NCI-H748 treated with DMSO at 0.1 percent for 48 hours (cell line): ENCODE data around the gene CAP2.
"Not testable (repeated sequence)": the region's sequence is repeated elsewhere in the genome, so short reads cannot be mapped to it uniquely, and the experiment has no call there.

Experiments used
- DNase-seq: peaks from one replicate; lab custom pipeline; 2025; lab: John Stamatoyannopoulos, UW

CAP2 gene

GRCh38 chr6:17580518-17581048 is 187.2 kb downstream of the CAP2 start:
- no peak for DNase-seq

DNA sequence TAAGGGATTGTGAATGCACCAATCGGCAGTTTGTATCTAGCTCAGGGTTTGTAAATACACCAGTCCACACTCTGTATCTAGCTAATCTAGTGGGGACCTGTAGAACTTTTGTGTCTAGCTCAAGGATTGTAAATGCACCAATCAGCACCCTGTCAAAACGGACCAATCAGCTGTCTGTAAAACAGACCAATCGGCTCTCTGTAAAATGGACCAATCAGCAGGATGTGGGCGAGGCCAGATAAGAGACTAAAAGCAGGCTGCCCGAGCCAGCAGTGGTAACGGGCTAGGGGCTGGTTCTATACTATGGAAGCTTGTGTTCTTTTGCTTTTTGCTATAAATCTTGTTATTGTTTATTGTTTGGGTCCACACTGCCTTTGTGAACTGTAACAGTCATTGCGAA is 187.9 kb downstream of the CAP2 start:
- not testable (repeated sequence) for DNase-seq

- peak; percentile 49 for DNase-seq
Measured at GRCh38 chr6:17583811-17584210, 190.4 kb downstream of the CAP2 start.

DNA sequence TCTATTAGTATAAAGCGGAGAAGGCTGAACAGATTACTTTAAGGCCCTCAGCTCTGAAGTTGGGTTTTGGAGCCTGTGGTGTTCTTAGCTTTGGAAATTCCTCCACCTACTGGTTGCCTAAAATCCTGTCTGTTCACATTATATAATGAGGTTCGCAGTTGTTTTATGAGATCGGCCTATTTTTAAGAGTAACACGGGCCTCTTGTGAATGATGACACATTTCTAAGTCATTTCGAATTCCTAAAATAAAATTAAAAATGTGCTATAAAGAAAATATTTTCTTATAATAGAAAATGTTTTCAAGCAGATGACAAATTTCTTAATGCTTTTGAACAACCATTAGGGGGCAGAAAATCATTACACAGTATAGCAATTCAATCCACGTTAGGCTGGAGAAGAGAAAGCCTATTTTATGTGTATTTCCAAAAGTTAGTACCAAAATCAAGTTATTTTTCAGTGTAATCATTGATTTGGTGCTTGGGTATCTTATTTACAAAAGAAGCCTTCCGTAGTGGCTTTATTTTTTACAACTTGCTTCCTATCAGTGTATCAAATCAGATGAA is 190.9 kb downstream of the CAP2 start:
- peak; percentile 82 for DNase-seq

GRCh38 chr6:17585766-17586490 is 192.5 kb downstream of the CAP2 start:
- no peak for DNase-seq

DNA sequence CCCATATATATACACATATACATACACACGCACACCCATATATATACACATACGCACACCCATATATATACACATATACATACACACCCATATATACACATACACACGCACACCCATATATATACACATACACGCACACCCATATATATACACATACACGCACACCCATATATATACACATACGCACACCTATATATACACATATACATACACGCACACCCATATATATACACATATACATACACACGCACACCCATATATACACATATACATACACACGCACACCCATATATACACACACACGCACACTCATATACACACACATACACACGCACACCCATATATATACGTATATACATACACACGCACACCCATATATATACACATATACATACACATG is 193.2 kb downstream of the CAP2 start:
- DNase-seq: not testable (repeated sequence)

GRCh38 chr6:17588011-17588410 is 194.6 kb downstream of the CAP2 start:
- DNase-seq: no peak

DNA sequence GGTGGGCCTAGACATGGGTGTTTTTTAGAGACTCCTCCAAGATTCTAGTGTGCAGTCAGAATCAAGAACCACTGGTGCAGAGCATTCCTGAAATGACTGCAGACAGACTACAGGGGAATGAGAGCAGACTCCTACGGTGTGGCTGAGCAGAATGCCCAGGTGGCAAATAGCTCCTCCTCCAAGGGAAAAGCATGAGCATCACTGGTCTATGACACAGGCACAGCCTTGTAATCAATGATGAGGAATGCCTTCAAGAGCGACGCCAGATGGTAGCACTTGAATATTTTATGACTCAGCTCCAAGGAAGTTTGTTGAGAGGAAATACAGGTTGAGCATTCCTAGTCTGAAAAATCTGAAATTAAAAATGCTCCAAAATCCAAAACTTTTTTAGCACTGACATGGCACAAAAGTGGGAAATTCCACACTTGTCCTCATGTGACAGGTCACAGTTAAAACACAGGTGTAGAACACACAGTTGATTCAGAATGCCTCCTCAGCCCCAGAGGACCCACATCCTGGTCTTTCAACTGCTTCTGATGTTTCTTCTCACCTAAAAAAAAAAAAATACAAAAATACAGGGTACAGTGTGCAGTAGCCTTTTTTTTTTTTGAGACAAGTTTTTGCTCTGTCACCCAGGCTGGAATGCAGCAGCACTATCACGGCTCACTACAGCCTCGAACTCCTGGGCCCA is 196.2 kb downstream of the CAP2 start:
- DNase-seq: no peak

GRCh38 chr6:17591287-17591686 is 197.9 kb downstream of the CAP2 start:
- no peak for DNase-seq

GRCh38 chr6:17593246-17593645 is 199.9 kb downstream of the CAP2 start:
- DNase-seq: no peak

- no peak for DNase-seq
Measured at GRCh38 chr6:17596085-17596484, 202.7 kb downstream of the CAP2 start.

DNA sequence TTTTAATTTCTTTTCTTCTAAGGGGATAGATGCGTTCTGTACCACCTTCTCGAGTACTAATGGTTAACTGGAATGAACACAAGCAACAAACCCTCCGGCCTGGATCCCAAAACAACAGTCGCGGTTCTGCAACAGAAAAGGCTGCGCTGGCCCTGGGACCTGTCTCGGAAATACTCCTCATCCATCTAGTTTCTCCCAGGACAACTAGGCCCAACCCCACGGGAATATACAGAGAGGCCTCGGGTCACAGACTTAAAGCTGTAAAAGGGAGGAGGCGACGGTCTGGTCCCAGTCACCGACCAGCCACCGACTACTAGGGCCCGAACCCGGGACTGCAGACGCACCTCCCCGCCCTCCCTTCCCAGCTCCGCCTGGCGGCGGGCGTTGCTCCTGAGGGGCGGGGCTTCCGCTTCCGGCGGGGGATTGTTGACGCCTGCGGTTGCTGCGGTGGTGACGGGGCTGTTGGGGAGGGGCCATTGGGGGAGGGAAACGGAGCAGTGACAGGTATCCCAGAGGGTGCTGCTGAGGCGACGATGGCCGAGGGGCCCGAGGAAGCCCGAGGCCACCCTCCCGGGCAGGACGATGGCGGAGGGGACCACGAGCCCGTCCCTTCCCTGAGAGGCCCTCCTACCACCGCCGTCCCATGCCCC is 206.6 kb downstream of the CAP2 start, which contains the start of gene FAM8A1:
Gene FAM8A1, plus strand, starts transcription at position 426 of the 650 bp plus-strand sequence. Its CDS starts 108 bp downstream, at position 534.
- peak; percentile 90 for DNase-seq

DNA sequence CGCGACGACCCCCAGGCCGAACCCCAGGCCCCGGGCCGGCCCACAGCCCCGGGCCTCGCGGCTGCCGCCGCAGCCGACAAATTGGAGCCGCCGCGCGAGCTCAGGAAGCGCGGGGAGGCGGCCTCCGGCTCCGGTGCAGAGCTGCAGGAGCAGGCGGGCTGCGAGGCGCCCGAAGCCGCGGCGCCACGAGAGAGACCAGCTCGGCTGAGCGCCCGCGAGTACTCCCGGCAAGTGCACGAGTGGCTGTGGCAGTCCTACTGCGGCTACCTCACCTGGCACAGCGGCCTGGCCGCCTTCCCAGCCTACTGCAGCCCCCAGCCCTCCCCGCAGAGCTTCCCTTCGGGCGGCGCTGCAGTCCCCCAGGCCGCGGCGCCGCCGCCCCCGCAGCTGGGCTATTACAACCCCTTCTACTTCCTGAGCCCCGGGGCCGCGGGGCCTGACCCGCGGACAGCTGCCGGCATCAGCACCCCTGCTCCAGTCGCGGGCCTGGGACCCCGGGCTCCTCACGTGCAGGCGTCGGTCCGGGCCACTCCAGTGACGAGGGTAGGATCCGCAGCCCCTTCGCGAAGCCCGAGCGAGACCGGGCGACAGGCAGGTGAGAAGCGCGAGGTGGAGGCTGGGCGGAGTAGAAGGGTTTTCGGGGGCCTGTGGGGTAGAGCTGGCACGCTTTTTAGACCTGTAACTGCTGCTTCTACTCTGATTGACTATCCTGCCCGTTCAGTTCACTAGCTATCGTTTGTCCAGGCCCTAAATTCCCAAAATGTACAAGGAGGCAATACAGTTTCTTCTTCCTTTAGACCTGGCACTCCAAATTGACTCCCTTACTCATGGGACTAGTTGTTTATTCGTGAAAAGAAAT is 207.4 kb downstream of the CAP2 start:
- DNase-seq: peak; percentile 44

DNA sequence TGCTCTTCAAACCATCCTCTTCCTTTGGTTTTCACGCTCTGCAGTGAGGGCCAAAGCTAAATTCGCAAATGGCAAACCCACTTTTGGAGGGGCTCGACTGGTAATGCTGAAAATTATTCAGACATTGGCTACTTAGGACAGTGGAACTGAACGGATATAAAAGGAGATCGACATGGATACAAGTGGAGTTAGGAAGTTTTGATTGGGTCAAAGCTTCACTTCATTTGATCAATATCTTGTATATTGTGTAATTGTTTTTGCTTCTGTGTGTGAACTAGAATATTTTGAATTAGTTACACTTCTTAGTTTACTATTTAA is 207.9 kb downstream of the CAP2 start:
- DNase-seq: no peak

DNA sequence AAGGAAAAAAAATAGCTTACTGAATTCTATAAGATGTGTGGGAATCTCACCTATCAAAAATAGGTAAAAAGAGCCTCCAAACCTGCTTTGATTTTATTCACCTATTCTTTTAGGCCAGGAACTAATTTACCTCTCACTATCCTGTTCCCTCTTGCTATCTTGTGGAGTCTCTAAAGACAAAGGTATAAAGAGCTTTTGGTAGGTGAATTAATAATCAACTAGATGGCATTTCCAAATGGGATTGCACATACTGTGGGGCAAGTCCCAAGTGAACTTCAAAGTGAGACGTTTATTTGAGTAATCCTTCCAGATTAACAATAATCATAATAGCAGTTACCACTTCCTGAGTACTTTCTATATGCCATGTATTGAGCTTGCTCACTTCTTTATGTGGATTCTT is 209.5 kb downstream of the CAP2 start:
- DNase-seq: no peak

DNA sequence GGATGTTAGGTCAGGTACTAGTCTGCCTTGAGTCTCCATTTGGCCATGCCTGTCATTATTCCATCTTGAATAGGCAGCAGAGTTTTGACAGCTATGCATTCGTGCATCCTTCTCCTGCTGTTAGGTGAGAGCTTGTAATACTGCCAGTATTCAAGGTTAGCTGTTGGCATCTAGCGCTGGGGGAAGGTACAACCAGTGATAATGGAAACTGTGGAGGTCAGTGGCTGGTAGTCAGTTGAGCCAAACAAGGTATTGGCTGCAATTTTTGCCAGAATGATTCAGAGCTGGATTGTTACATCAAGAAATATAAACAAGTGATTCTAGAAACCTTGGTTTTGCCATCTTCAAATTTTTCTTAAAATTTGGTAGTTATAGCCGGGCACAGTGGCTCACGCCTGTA is 213.2 kb downstream of the CAP2 start:
- DNase-seq: no peak
